ENCODE data around the gene DNAJB14.

Gene DNAJB14

GRCh38 chr4:99943904-99944437 lies 2.4 kb downstream of the DNAJB14 start:
- DNase-seq (ENCODE audit: low spot score) = no peak

- no peak for DNase-seq (ENCODE audit: low spot score)
Measured at GRCh38 chr4:99938243-99938753, 8.1 kb downstream of the DNAJB14 start.

GRCh38 chr4:99934891-99935290 lies 11.5 kb downstream of the DNAJB14 start:
- no peak for DNase-seq (ENCODE audit: low spot score)

- no peak for DNase-seq (ENCODE audit: low spot score)
Measured at GRCh38 chr4:99927566-99927965, 18.9 kb downstream of the DNAJB14 start.

GRCh38 chr4:99921174-99921573 lies 25.2 kb downstream of the DNAJB14 start:
- DNase-seq (ENCODE audit: low spot score) = no peak

- DNase-seq (ENCODE audit: low spot score) = no peak
Measured at GRCh38 chr4:99918656-99919055, 27.8 kb downstream of the DNAJB14 start.

GRCh38 chr4:99917575-99917974 lies 28.8 kb downstream of the DNAJB14 start:
- DNase-seq (ENCODE audit: low spot score) = no peak

GRCh38 chr4:99915449-99915848 lies 31.0 kb downstream of the DNAJB14 start:
- no peak for DNase-seq (ENCODE audit: low spot score)

- DNase-seq (ENCODE audit: low spot score) = no peak
Measured at GRCh38 chr4:99894998-99895397, 51.4 kb downstream of the DNAJB14 start.

- peak; percentile 98 for DNase-seq (ENCODE audit: low spot score)
Measured at GRCh38 chr4:99894161-99894997, 52.0 kb downstream of the DNAJB14 start, which contains the start of gene LAMTOR3. LAMTOR3 (minus strand) TSS chr4:99894427; CDS start chr4:99893963, 464 bp downstream.

- no peak for DNase-seq (ENCODE audit: low spot score)
Measured at GRCh38 chr4:99893839-99894160, 52.6 kb downstream of the DNAJB14 start.

- DNase-seq (ENCODE audit: low spot score) = no peak
Measured at GRCh38 chr4:99893029-99893428, 53.4 kb downstream of the DNAJB14 start.

- no peak for DNase-seq (ENCODE audit: low spot score)
Measured at GRCh38 chr4:99891351-99891750, 55.1 kb downstream of the DNAJB14 start.

- DNase-seq (ENCODE audit: low spot score) = no peak
Measured at GRCh38 chr4:99887837-99888236, 58.6 kb downstream of the DNAJB14 start.

GRCh38 chr4:99886146-99886545 lies 60.3 kb downstream of the DNAJB14 start:
- DNase-seq (ENCODE audit: low spot score) = peak; percentile 50

- DNase-seq (ENCODE audit: low spot score) = no peak
Measured at GRCh38 chr4:99885687-99886086, 60.7 kb downstream of the DNAJB14 start.

- DNase-seq (ENCODE audit: low spot score) = peak; percentile 29
Measured at GRCh38 chr4:99885063-99885664, 61.3 kb downstream of the DNAJB14 start.

- no peak for DNase-seq (ENCODE audit: low spot score)
Measured at GRCh38 chr4:99879458-99879857, 67.0 kb downstream of the DNAJB14 start.

- DNase-seq (ENCODE audit: low spot score) = no peak
Measured at GRCh38 chr4:99878604-99879003, 67.8 kb downstream of the DNAJB14 start.

GRCh38 chr4:99876946-99877345 lies 69.5 kb downstream of the DNAJB14 start:
- no peak for DNase-seq (ENCODE audit: low spot score)

- DNase-seq (ENCODE audit: low spot score) = no peak
Measured at GRCh38 chr4:99875071-99875470, 71.3 kb downstream of the DNAJB14 start.

GRCh38 chr4:99872570-99872969 lies 73.8 kb downstream of the DNAJB14 start:
- DNase-seq (ENCODE audit: low spot score) = no peak

- DNase-seq (ENCODE audit: low spot score) = no peak
Measured at GRCh38 chr4:99868126-99868596, 78.3 kb downstream of the DNAJB14 start.
